Measurements from ENCODE around the gene ACR.

Gene ACR

DNA sequence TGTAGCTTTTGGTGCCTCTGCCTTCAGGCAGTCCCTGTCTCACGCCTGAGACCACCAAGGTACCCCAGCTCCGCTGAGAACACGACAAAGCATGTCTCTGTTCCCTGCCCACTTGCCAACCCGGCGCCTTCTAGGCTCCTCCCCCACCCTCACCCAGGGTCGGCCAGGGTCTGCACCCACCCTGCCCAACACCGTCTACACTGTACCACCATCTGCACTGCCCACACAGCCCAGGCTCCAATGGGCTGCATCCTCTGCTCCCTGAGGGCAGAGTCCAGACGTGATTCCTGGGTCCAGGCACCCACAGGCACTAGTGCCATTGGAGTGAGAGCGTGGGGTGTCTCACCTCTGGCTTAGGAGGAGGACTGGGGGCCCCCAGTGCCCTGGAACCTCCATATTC is 22.8 kb upstream of the ACR start:
- no peak for DNase-seq
- in situ Hi-C loops (cut with MboI; ENCODE audit: low pct_unique_long_range_greater_than_20kb, low sequenced_read_pairs), result no loop called here

DNA sequence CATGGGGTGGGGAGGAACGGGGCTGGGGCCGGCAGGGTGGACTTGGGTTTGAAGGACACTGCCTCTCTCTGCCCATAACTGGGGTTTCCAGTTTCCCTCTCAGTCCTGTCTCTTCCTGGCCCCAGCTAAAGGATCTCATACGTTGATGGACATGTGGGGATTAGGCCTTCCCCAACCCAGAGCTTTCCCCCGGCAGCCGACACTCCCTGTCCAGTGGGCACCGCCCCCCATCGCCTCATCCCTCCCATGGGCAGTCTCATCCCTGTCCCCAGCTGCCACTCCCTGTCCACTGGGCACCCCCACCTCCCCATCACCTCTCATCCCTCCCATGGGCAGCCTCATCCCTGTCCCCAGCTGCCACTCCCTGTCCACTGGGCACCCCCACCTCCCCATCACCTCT is 22.2 kb upstream of the ACR start:
- no peak for DNase-seq
- in situ Hi-C loops (cut with MboI; ENCODE audit: low pct_unique_long_range_greater_than_20kb, low sequenced_read_pairs), result no loop called here

DNA sequence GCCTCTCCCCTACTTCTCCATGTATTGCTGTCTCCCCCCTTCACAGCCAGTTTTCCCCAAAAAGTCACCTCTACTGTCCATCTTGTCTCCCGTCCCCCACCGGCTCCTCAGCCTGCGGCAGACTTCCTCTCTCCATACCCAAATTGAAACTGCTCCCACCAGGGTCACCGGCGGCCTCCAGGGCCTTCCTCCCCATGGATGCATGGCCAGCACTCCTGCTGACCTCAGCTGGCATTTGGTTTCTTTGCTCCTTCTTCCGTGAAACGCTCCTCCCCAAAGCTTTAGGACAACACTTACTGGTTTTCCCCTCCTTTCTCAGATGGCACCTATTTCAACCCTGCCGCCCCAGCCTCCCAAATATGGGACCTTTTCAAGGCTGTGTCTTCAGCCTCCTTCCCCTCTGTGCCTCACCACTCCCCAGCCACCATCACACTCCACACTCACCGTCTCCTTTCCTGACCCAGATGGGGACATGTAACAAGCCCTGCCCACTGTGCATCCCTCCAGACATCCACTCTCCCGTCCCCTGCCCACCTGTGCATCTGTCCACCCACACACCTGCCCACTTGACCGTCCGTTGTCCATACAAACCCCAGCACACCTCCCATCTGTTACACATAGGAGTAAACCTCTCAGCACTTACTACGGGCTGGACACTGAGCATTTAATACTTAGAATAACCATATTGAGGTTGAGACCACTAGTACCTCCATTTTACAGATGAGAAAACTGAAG is 21.5 kb upstream of the ACR start:
- no peak for DNase-seq

DNA sequence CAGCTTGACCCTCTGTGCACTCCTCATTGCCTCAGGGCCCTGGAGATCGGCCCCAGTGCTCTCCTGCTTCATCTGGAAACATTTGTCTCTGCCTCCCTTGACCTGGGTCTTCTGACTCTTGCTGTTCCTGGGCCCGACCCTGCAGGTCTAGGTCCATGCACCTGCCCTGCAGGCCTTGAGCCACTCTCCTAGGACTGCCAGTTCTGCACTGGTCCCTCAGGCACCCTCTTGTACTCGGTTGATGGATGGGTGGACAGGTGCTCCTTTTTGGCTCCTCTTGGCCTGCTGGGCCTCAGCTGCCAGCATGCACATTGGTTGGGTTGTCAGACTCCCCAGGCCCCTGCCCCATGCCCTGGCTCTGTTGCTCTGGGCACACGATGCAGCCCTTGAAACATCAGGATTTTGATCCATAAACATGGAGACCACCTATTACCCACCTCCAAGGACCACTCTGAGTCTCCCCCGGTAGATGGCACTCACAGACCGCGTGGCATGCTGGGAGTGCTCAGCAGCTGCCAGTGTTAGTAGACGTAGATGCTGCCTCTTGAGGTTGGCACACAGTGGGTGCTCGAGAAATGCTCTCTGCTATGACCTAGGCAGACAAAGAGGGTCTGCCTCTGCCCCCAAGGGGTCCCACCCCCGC is 20.2 kb upstream of the ACR start:
- no peak for DNase-seq
- in situ Hi-C loops (cut with MboI; ENCODE audit: low pct_unique_long_range_greater_than_20kb, low sequenced_read_pairs), result no loop called here

More for the DNA sequence above, 21.5 kb upstream of the ACR start:
- in situ Hi-C loops (cut with MboI; ENCODE audit: low pct_unique_long_range_greater_than_20kb, low sequenced_read_pairs), result no loop called here

DNA sequence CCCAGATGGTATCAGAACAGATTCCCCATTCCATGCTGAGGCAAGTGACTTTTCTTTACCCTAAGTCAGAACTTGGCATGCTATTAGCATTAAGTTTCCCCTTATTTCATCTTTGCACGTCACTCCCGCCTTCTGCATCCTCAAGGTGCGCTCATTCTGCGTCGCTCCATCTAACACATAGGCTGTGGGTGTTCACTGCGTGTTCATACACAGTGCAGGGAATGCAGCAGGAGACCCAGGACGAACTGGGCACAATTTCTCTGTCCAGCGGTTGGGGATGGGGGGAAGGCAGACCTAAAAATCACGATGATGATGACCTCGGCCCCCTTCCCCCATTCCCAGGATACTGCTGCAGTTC is 19.7 kb upstream of the ACR start:
- no peak for DNase-seq
- in situ Hi-C loops (cut with MboI; ENCODE audit: low pct_unique_long_range_greater_than_20kb, low sequenced_read_pairs), result no loop called here

DNA sequence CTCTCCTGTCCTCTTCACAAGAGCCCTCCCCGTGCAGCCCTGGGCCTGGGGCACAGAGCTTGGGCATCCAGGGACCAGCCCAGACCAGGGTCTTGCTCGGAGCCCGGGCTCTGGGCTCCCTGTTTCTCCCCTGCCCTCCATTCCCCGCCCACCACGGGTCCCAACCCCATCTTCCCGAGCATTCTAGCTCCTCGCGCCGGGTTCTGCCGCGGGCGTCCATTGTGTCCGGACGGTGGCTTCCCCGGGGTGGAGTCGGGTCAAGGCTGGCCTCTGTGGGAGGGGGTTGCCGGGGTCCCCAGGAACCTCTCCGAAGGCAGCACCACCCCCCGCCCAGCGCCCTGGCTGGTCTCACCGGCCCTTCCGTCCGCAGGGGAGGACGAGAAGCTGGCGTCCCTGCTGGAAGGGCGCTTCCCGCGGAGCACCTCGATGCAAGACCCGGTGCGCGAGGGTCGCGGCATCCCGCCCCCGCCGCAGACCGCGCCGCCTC is 18.1 kb upstream of the ACR start:
- no peak for DNase-seq
- in situ Hi-C loops (cut with MboI; ENCODE audit: low pct_unique_long_range_greater_than_20kb, low sequenced_read_pairs), result no loop called here

DNA sequence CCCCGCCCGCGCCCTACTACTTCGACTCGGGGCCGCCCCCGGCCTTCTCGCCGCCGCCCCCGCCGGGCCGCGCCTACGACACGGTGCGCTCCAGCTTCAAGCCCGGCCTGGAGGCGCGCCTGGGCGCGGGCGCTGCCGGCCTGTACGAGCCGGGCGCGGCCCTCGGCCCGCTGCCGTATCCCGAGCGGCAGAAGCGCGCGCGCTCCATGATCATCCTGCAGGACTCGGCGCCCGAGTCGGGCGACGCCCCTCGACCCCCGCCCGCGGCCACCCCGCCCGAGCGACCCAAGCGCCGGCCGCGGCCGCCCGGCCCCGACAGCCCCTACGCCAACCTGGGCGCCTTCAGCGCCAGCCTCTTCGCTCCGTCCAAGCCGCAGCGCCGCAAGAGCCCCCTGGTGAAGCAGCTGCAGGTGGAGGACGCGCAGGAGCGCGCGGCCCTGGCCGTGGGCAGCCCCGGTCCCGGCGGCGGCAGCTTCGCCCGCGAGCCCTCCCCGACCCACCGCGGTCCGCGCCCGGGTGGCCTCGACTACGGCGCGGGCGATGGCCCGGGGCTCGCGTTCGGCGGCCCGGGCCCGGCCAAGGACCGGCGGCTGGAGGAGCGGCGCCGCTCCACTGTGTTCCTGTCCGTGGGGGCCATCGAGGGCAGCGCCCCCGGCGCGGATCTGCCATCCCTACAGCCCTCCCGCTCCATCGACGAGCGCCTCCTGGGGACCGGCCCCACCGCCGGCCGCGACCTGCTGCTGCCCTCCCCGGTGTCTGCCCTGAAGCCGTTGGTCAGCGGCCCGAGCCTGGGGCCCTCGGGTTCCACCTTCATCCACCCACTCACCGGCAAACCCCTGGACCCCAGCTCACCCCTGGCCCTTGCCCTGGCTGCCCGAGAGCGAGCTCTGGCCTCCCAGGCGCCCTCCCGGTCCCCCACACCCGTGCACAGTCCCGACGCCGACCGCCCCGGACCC is 17.4 kb upstream of the ACR start:
- DNase-seq, result no peak
- in situ Hi-C loops (cut with MboI; ENCODE audit: low pct_unique_long_range_greater_than_20kb, low sequenced_read_pairs), result no loop called here

DNA sequence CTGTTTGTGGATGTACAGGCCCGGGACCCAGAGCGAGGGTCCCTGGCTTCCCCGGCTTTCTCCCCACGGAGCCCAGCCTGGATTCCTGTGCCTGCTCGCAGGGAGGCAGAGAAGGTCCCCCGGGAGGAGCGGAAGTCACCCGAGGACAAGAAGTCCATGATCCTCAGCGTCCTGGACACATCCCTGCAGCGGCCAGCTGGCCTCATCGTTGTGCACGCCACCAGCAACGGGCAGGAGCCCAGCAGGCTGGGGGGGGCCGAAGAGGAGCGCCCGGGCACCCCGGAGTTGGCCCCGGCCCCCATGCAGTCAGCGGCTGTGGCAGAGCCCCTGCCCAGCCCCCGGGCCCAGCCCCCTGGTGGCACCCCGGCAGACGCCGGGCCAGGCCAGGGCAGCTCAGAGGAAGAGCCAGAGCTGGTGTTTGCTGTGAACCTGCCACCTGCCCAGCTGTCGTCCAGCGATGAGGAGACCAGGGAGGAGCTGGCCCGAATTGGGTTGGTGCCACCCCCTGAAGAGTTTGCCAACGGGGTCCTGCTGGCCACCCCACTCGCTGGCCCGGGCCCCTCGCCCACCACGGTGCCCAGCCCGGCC is 16.7 kb upstream of the ACR start:
- no peak for DNase-seq
- in situ Hi-C loops (cut with MboI; ENCODE audit: low pct_unique_long_range_greater_than_20kb, low sequenced_read_pairs), result no loop called here

DNA sequence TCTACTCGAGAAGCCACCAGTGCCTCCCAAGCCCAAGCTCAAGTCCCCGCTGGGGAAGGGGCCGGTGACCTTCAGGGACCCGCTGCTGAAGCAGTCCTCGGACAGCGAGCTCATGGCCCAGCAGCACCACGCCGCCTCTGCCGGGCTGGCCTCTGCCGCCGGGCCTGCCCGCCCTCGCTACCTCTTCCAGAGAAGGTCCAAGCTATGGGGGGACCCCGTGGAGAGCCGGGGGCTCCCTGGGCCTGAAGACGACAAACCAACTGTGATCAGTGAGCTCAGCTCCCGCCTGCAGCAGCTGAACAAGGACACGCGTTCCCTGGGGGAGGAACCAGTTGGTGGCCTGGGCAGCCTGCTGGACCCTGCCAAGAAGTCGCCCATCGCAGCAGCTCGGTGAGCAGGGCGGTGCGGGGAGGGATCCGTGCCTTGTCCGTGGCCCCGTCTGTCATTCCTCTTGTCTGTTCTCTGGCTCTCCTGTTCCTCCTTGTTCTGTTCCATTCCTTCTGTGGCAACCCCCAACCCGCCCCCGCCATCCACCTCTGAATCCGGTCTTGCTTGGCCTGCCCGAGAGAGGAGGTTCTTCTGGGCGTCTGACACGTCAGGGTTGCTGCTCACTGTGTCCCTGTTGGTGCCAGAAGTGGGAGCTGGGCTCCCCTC is 15.8 kb upstream of the ACR start:
- in situ Hi-C loops (cut with MboI; ENCODE audit: low pct_unique_long_range_greater_than_20kb, low sequenced_read_pairs), result no loop called here
- no peak for DNase-seq

DNA sequence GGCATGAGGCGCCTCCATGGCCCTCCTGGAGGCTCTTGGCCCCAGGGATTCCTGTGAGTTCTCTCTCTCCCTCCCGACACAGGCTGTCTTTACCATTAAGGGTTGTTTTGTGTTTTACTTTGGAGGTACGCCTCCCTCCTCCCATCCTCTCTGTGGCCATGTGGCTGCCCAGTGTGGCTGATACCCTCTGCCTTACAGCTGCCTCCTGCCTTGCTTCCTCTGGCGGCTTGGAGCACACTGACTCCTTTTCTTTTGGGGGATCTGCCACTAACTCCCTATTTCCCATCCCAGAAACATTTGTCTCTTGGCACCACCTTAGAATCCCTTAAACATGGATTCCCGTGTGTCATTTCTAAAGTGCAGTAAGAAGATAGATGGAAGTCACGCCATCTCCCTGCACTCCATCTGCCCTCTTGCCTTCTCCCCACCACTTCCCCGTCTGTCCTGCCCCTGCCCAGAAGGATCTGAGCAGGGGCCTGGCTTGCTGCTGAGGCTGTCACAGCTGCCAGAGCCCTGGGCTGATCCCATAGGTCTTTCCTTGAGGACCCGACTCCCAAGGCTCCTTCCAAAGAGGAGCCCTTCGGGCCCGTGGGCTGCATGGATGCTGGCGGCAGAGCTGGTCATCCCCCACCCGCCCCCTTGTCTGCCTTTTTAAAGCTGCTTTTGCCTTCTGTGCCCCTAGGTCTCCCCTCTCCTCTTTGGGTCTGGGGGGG is 15.1 kb upstream of the ACR start:
- in situ Hi-C loops (cut with MboI; ENCODE audit: low pct_unique_long_range_greater_than_20kb, low sequenced_read_pairs), result no loop called here
- DNase-seq, result no peak

DNA sequence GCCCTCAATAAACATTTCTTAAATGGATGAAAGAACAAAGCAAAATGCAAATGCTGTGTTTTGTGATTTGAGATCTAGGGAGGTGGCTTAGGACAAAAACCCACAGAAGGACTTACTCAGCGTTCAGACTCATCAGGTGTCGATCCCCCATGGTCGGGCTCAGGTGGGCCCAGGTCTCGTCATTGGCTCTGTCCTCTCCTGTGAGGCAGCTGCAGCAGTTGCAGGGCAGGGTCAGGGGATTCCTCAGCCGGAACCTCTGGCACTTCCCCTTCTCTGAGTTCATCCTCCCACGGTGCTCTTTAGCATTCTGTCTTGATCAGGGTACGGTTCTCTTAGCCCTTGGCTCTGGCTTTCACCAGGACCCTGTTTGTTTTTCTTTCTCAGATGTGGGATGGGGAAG is 14.0 kb upstream of the ACR start:
- DNase-seq, result peak; percentile 28
- in situ Hi-C loops (cut with MboI; ENCODE audit: low pct_unique_long_range_greater_than_20kb, low sequenced_read_pairs), result no loop called here

DNA sequence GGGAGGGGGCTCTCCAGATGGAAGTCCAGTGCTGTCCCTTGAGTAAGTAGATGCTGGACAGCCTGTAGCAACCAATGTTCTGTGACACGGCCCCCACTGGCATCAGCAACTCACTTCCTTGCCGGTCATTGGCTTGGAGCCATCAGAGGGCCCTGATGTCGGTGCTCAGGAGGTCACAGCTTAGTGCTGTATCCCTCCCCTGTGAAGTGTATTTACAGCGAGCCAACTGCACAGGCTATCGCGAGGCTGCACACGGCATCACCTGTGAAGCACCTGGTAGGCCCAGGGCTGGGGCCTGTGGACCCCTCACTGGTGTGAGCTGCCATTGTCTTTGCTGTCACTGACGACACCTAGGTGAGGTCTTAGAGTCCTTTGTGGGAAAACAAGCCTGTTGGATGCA is 13.4 kb upstream of the ACR start:
- in situ Hi-C loops (cut with MboI; ENCODE audit: low pct_unique_long_range_greater_than_20kb, low sequenced_read_pairs), result no loop called here
- no peak for DNase-seq

DNA sequence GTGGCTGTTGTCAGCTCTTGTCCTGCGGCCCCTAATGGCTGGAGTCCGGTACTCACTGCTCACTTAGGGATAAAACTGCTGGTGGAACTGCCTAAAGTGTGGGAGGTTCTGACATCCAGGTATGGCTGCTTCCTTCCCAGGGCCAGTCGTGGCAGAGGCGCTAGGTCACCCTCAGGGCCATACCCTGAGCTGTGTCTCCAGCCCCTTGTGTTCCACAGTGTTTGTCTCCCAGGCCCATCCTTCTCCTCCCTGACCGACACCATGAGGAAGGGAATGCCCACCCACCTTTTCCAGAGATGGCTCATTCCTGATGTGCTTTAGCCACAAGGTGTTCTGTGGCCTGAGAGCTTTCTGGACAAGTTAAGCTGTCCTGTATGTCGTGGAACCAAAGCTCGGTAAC is 12.4 kb upstream of the ACR start:
- in situ Hi-C loops (cut with MboI; ENCODE audit: low pct_unique_long_range_greater_than_20kb, low sequenced_read_pairs), result no loop called here
- DNase-seq, result no peak

DNA sequence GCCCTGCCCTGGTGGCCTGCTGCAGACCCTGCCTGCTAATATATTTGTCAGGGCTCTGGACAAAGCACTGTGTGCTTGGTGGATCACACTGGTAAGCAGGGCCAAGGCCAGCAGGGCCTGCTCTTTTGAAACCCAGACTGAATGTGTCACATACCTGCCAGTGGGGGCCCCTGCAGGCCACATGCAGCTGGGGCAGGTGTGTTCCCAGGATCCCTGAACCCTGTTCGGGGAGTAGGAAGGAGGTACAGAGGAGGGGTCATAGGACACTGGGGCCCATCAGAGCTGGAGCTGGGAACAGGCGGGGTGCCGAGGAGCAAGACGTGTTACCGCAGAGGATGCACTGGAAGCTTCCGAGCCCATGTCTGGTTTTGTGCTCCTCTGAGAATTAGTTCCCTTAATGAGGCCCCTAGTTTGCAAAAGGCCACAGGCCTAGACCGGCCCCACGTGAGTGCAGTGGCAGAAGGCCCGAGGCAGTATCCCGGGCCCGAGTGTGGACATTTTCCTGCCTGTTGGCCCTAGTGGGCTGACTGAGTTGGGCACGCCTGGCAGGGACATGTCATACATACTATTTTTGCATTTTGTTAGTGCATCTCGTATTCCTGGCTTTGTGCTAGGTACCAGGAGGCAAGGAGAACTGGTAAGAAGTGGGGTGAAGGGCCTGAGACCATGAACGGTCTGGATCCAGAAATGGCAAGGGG is 11.2 kb upstream of the ACR start:
- in situ Hi-C loops (cut with MboI; ENCODE audit: low pct_unique_long_range_greater_than_20kb, low sequenced_read_pairs), result no loop called here
- DNase-seq, result no peak

DNA sequence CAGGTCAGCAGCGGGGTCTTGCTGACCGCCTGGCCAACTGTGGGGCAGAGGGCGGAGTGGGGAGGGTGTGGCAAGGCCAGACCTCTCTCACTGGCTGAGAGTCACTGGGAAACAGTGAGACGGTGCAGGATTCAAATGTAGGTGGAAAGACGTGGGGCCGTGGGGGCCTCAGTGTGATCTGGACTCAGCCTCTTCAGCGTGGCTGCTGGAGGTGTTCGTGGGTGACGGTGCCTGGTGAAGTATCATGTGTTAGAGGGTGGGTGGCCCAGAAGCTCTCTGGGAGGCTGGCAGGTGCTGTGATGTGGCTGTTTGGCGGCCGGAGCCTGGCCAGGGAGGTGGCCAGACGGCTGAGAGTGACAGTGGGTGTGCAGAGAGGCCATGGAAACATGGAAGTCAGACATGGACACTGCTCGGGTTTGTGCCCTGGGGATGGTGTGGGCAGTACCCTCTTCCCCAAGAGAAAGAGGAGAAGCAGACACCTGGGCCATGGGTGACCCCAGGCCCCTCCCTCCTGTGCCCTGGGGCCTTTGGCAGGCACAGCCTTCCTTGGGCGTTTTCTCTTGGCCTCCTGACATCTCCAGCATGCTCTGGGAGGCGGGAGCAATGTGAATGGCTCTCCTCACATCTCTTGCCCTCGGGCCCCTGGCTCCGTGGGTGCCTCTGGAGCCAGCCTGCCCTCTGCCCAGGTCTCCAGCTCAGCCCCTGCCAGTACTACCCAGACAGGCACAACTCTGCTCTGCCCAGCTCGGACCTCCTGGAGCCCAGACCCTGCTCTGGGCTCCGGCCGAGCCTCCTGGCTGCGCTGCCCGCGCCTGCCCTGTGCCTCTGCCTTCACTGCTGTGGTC is 10.1 kb upstream of the ACR start:
- DNase-seq, result no peak
- in situ Hi-C loops (cut with MboI; ENCODE audit: low pct_unique_long_range_greater_than_20kb, low sequenced_read_pairs), result no loop called here

DNA sequence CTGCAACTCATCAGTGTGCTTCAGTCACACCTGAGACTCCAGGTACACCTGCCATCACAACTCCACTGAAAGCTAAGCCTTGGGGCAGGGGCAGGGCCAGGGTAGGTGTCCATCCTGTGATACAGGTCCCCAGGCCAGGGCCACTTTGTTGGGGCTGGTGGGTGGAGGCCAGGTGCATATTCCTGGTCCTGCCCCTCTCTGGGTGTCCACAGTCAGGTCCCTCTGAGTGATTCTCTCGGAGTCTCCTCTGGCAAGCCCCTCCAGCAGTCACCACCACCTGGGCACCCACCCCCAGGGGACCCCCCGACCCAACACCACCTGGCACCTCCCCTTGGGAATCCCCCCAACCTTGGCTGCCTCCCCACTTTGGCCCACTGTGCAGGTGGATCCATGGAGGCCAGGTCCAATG is 9.5 kb upstream of the ACR start:
- in situ Hi-C loops (cut with MboI; ENCODE audit: low pct_unique_long_range_greater_than_20kb, low sequenced_read_pairs), result no loop called here
- DNase-seq, result no peak

DNA sequence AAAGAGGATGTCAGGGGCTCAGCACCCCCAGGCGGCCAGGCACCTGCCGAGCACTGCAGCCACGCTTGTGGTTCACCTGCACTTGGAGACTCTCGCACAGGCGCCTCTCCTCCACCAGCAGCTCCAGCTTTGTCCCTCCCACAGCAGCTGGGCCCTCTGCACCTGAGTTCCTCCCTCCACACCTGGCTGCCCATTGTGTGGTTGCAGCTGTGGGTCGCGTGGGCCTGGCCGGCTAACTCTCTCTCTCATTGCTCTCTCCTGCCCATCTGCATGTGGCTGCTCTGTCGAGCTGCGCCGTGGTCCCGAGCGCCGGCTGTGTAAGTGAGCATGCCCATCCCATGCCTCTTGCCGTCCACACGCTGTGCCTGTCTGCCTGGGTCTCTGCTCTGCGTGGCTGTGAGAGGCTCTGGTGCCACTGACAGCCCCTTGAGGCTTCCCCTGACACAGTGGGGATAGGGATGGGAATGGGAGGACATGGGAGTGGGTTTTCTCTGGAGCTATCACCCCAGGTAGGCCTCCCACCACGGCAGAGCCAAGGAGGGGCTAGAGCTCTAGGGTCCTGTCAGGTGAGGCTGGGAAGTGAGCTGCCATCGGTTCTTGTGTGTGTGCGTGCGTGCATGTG is 8.5 kb upstream of the ACR start:
- DNase-seq, result no peak
- in situ Hi-C loops (cut with MboI; ENCODE audit: low pct_unique_long_range_greater_than_20kb, low sequenced_read_pairs), result no loop called here

All from KBM-7 (cell line).